KMS-11 (cell line): ENCODE results near the gene COX5B.
A peak's percentile ranks its signal among the peaks of the same experiment; 100 is the strongest.
"Not testable (repeated sequence)": the region's sequence is repeated elsewhere in the genome, so short reads cannot be mapped to it uniquely, and the experiment has no call there.

Experiments
- H2AFZ ChIP-seq: fragments of 200-600 bp; sonication (generic); 2 replicates; pipeline ENCODE4 v1.6.1; 2016; ENCODE audit warnings: antibody characterized with exemption, mixed run types, low read depth
- H3K27ac ChIP-seq: fragments of 200-600 bp; sonication (generic); 2 replicates; pipeline ENCODE4 v1.6.1; 2016; ENCODE audit warnings: mild to moderate bottlenecking, mixed run types
- H3K27me3 ChIP-seq: fragments of 200-600 bp; sonication (generic); 2 replicates; pipeline ENCODE4 v1.6.1; 2017; ENCODE audit warnings: mild to moderate bottlenecking, low read depth, mixed run types, moderate library complexity; ENCODE audit not compliant: insufficient read depth
- H3K36me3 ChIP-seq: fragments of 200-600 bp; sonication (generic); 2 replicates; pipeline ENCODE4 v1.6.1; 2017; ENCODE audit warnings: mild to moderate bottlenecking, mixed run types; ENCODE audit not compliant: insufficient read depth
- H3K4me1 ChIP-seq: fragments of 200-600 bp; sonication (generic); 2 replicates; pipeline ENCODE4 v1.6.1; 2016; ENCODE audit warnings: mild to moderate bottlenecking, low read depth, mixed run types; ENCODE audit not compliant: poor library complexity, severe bottlenecking
- H3K4me2 ChIP-seq: fragments of 200-600 bp; sonication (generic); 2 replicates; pipeline ENCODE4 v1.7.0; 2016; ENCODE audit warnings: mild to moderate bottlenecking, mixed run types
- H3K4me3 ChIP-seq: fragments of 200-600 bp; sonication (generic); IDR thresholded peaks from 2 replicates; pipeline ENCODE4 v1.6.1; 2017; ENCODE audit warnings: low read depth, low read length, mixed read lengths; ENCODE audit not compliant: insufficient read depth
- H3K79me2 ChIP-seq: fragments of 200-600 bp; sonication (generic); 2 replicates; pipeline ENCODE4 v1.6.1; 2016; ENCODE audit warnings: low read depth, mixed run types; ENCODE audit not compliant: insufficient read depth
- H3K9ac ChIP-seq: fragments of 200-600 bp; sonication (generic); 2 replicates; pipeline ENCODE4 v1.6.1; 2016; ENCODE audit warnings: mild to moderate bottlenecking, mixed run types
- H4K20me1 ChIP-seq: fragments of 200-600 bp; sonication (generic); 2 replicates; pipeline ENCODE4 v1.6.1; 2016; ENCODE audit warnings: mild to moderate bottlenecking, mixed run types; ENCODE audit not compliant: insufficient read depth
- TF ChIP-seq, protein P1 (sequence below): fragments of 200-600 bp; sonication (generic); conservative IDR thresholded peaks from 2 replicates; pipeline ENCODE4 v1.6.1; 2017; ENCODE audit warnings: low read depth, mild to moderate bottlenecking, antibody characterized with exemption, low read length, moderate library complexity, mixed read lengths

Gene COX5B, protein sequence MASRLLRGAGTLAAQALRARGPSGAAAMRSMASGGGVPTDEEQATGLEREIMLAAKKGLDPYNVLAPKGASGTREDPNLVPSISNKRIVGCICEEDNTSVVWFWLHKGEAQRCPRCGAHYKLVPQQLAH

DNA sequence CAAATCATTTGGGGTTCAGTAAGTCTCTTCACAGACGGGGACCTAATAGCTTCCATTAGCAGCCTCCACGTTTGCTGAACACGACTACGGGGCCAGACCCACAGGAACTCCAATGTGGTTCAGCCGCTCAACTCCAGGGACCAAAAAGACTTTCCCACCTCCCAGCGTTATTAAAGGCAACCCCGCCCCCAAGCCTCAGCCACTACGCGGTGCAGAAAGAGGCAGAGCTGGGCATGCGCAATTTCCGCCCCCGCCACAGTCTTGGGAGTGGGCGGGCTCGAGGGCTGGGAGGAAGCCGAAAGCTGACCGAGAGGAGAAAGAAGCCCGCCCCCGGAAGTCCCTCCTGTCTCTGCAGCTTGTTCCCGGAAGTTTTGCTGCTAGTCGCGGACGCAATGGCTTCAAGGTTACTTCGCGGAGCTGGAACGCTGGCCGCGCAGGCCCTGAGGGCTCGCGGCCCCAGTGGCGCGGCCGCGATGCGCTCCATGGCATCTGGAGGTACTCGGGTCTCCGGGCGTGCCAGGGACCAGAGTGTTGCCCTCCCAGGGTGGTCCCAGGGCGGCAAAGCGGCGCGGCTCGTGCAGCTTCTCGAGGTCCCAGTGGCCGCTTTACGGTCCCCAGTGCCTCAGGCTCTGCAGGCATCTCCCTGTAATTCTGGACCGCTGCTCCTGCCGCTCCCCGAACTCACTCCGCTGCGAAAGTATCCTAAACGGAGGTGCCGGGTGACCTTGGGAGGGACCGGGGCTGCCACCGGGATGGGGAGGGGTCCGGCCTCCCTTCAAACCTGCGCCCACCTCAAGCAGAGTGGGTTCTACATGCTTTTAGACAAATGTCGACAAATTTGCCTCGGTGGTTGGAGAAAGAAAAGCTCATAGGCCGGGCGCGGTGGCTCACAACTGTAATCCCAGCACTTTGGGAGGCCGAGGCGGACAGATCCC, at the start of gene COX5B:
COX5B (plus strand) TSS at position 368 of the 935 bp plus-strand sequence; CDS start at position 393, 25 bp downstream.
- peak within 1 kb of the TSS; percentile 99 for H3K4me2 ChIP-seq
- H3K4me1 ChIP-seq: peaks cover 9% of the 10 kb centered on the region
- H3K4me3 ChIP-seq: peak within 1 kb of the TSS; percentile 81
- H3K27ac ChIP-seq: peak within 1 kb of the TSS; percentile 58
- H4K20me1 ChIP-seq: no peaks in the 10 kb centered on the region
- H3K27me3 ChIP-seq: no peaks in the 10 kb centered on the region
- peaks cover 14% of the 10 kb centered on the region for H3K79me2 ChIP-seq
- TF ChIP-seq, protein P1, sequence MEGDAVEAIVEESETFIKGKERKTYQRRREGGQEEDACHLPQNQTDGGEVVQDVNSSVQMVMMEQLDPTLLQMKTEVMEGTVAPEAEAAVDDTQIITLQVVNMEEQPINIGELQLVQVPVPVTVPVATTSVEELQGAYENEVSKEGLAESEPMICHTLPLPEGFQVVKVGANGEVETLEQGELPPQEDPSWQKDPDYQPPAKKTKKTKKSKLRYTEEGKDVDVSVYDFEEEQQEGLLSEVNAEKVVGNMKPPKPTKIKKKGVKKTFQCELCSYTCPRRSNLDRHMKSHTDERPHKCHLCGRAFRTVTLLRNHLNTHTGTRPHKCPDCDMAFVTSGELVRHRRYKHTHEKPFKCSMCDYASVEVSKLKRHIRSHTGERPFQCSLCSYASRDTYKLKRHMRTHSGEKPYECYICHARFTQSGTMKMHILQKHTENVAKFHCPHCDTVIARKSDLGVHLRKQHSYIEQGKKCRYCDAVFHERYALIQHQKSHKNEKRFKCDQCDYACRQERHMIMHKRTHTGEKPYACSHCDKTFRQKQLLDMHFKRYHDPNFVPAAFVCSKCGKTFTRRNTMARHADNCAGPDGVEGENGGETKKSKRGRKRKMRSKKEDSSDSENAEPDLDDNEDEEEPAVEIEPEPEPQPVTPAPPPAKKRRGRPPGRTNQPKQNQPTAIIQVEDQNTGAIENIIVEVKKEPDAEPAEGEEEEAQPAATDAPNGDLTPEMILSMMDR: no peak
- 0 out of 2 replicates have a peak, but pooled peaks cover 4% of the 10 kb centered on the region for H3K36me3 ChIP-seq
- peak within 1 kb of the TSS; percentile 99 for H2AFZ ChIP-seq
- H3K9ac ChIP-seq: peak within 1 kb of the TSS; percentile 90

DNA sequence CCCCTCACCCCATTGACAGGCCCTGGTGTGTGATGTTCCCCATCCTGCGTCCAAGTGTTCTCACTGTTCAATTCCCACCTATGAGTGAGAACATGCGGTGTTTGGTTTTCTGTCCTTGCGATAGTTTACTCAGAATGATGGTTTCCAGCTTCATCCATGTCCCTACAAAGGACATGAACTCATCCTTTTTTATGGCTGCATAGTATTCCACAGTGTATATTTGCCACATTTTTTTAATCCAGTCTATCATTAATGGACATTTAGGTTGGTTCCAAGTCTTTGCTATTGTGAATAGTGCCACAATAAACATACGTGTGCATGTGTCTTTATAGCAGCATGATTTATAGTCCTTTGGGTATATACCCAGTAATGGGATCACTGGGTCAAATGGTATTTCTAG, 49.7 kb upstream of the COX5B start:
- H3K27me3 ChIP-seq, H3K4me2 ChIP-seq, H3K9ac ChIP-seq, H4K20me1 ChIP-seq, H3K4me3 ChIP-seq, H3K4me1 ChIP-seq, H3K36me3 ChIP-seq, H2AFZ ChIP-seq, H3K27ac ChIP-seq, H3K79me2 ChIP-seq: not testable (repeated sequence)

DNA sequence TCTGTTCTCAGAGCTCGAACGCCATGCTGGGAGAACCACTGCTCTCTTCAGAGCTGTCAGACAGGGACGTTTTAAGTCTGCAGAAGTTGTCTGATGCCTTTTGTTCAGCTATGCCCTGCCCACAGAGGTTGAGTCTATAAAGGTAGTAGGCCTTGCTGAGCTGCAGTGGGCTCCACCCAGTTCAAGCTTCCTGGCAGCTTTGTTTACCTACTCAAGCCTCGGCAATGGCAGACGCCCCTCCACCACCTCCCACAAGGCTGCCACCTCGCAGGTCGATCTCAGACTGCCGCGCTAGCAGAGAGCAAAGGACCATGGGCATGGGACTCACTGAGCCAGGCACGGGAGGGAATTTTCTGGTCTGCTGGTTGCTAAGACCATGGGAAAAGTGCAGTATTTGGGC, 44.3 kb upstream of the COX5B start:
- not testable (repeated sequence) for H3K4me1 ChIP-seq, H3K36me3 ChIP-seq, H4K20me1 ChIP-seq, H3K4me3 ChIP-seq, H3K9ac ChIP-seq, H3K27ac ChIP-seq, H3K79me2 ChIP-seq, H3K4me2 ChIP-seq, H2AFZ ChIP-seq, H3K27me3 ChIP-seq

DNA sequence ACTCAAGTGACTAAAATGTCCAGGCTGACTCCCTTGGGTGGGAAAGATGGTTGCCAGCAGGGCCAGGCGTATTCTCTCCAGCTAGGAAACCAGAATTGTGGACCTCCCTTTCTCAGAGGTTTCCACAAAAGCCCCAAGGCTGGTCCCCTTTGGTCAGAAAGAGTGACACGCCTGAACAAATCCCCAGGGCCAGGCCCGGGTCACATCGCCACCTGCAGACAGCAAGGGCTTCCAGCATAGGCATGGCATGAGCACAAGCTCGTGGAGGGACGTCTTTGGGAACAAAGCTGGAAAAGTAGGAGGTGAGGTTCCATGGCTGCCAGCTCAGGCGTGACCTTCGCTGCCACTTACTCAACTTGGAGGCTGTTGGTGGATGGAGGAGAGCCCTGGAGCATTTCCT, 40.8 kb upstream of the COX5B start:
- not testable (repeated sequence) for H3K27ac ChIP-seq, H3K9ac ChIP-seq, H2AFZ ChIP-seq, H3K27me3 ChIP-seq, H3K4me1 ChIP-seq, H3K4me2 ChIP-seq, H3K36me3 ChIP-seq, H3K4me3 ChIP-seq, H3K79me2 ChIP-seq, H4K20me1 ChIP-seq

DNA sequence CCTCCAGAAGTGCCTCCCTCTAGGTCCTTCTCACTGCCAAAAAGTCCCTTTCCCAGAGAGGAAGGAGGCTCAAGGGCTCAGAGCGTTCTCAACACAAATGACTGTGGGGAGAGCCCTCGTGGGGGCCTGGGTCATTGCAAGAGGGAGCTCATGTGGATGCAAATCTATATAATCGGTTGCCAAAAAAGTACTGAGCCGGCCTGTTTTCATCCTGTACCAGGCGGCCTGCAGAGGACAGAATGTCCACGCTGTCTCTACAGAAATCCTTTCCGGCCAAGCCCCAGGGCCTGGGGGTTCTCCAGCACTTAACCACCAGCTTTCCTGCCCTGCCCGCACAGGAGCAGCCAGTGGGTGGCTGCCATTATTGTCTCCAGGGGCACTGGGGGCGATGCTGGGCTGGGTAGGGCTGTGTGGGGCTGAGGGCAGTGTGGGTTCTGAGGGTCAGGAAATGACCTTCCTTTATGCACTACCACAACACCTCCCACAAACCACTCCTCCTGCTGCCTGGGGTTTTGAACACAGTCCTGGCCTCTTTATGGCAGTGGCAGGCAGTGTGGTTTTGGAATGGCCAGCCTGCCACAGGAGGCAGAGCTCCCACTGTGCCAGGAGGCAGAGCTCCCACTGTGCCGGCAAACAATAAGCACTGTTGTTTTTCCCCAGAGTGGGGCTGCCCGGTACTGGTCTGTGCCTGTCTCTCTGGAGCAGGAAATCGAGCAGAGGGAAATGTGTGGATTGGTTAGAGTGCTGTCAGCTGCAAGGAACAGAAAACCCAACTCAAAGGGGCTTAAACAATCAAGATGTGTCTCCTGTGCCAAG, 40.1 kb upstream of the COX5B start:
- H3K79me2 ChIP-seq, H4K20me1 ChIP-seq, H2AFZ ChIP-seq, H3K27ac ChIP-seq, H3K4me1 ChIP-seq, H3K36me3 ChIP-seq, H3K4me2 ChIP-seq, H3K9ac ChIP-seq, H3K27me3 ChIP-seq, H3K4me3 ChIP-seq: not testable (repeated sequence)

DNA sequence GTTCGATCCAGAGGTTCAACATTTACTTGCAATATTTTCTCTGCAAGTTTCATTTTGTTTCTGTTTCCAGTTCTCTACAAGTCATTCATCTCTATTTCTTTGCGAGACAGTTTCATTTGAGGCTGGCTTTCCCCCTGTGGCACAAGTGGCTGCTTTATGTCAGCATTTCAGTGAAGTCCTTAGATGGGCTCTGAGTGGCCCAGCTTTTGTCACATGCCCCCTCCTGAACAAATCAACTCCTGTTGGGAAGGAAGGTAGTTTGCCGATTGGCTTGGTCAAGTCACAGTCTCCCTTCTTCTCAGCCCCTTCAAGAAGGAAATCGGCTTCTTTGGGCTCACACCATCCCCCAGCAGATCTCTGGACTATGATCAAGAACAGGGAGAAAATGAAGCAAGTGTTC, 37.1 kb upstream of the COX5B start:
- not testable (repeated sequence) for H3K36me3 ChIP-seq, H3K27me3 ChIP-seq, H3K79me2 ChIP-seq, H3K4me3 ChIP-seq, H3K27ac ChIP-seq, H3K4me2 ChIP-seq, H3K4me1 ChIP-seq, H4K20me1 ChIP-seq, H2AFZ ChIP-seq, H3K9ac ChIP-seq

DNA sequence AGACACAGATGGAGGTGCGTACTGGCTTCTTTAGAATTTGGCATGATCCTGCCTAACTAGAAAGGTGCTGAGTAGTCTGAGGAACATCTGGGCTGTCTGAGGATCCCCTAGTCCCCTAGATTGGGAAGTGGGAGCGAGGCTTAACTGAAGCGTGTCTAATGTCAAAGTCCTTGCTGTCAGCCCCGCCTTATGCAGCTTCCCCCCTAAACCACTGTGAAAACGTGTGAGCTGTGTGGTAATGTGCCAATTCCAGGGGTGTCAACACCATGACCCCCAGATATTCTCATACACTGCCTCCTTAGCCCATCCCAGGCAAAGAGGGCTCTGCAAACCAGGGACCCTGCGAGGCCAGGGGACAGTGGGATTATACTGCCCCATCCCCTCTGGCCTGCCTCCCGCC, 34.0 kb upstream of the COX5B start:
- not testable (repeated sequence) for H3K9ac ChIP-seq, H2AFZ ChIP-seq, H3K27ac ChIP-seq, H3K27me3 ChIP-seq, H3K4me2 ChIP-seq, H3K4me3 ChIP-seq, H4K20me1 ChIP-seq, H3K79me2 ChIP-seq, H3K36me3 ChIP-seq, H3K4me1 ChIP-seq

DNA sequence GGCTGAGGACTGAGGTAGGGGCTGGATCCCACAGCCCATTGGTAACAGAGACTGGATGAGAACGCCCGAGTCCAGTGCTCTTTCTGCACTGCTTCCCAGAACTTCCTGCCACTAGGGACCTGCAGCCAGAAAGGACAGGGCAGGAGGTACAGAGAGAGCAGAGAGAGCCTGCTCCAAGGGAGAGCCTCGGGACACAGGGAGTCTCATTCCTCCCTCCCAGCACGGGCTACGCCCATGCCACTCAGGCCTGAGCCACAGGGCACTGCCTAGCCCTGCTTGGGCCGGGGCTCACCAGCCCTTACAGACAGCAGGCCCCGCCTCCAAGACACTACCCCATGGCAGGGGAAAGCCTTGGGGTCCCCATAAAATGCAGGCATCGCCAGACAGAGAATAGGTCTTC, 30.1 kb upstream of the COX5B start:
- H3K27ac ChIP-seq, H3K79me2 ChIP-seq, H3K36me3 ChIP-seq, H3K27me3 ChIP-seq, H2AFZ ChIP-seq, H3K9ac ChIP-seq, H3K4me1 ChIP-seq, H3K4me3 ChIP-seq, H4K20me1 ChIP-seq, H3K4me2 ChIP-seq: not testable (repeated sequence)
